Neutrophil (primary cell): ENCODE results near the gene ENO1.
"Not testable (repeated sequence)": the region's sequence is repeated elsewhere in the genome, so short reads cannot be mapped to it uniquely, and the experiment has no call there.

ENCODE experiments used
- H3K27ac ChIP-seq: fragments of 200-600 bp; sonication (generic); 2 replicates; pipeline ENCODE4 v1.5.1; 2016; ENCODE audit warnings: mild to moderate bottlenecking, moderate library complexity
- H3K27me3 ChIP-seq: fragments of 200-600 bp; sonication (generic); 2 replicates; pipeline ENCODE4 v1.6.0; 2016; ENCODE audit warnings: mild to moderate bottlenecking
- H3K36me3 ChIP-seq: fragments of 200-600 bp; sonication (generic); 2 replicates; pipeline ENCODE4 v1.5.1; 2017
- H3K4me1 ChIP-seq, 2 experiments: fragments of 200-600 bp in 1 of 2; sonication (generic) in 1 of 2; 1 replicate in 1 of 2; 2 replicates in 1 of 2; pipeline versions ENCODE4 v1.5.1 to v1.6.1; 2013 to 2016; ENCODE audit warnings: low read depth in 1 of 2, low read length in 1 of 2, mild to moderate bottlenecking in 1 of 2, moderate library complexity in 1 of 2; ENCODE audit not compliant: control insufficient read depth in 1 of 2, insufficient read depth in 1 of 2
- H3K4me3 ChIP-seq, 2 experiments: fragments of 200-600 bp in 1 of 2; sonication (generic) in 1 of 2; 1 replicate in 1 of 2; 2 replicates in 1 of 2; pipeline ENCODE4 v1.5.1; 2013 to 2016; ENCODE audit warnings: low read depth in 1 of 2, low read length in 1 of 2, mild to moderate bottlenecking in 1 of 2, moderate library complexity in 1 of 2
- H3K9me3 ChIP-seq: fragments of 200-600 bp; sonication (generic); 2 replicates; pipeline ENCODE4 v1.5.1; 2016
- CTCF ChIP-seq: fragments of 200-600 bp; sonication (generic); IDR thresholded peaks from 2 replicates; pipeline ENCODE4 v1.5.1; 2016; ENCODE audit warnings: antibody characterized with exemption

Gene ENO1

DNA sequence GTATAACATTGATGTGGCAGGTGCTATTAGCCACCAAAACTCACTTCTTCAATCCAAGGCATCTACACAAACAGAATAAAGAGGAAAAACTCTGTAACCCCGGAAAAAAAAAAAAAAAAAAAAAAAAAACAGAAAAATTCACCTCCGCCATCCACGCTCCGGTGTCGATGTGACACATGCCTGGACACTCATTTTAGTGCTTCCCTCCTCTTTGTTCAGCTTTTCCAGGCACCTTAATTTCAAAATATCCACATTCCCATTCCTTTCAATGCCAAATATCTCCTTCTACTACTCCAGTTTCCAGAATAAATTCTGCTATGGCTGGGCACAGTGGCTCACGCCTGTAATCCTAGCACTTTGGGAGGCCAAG lies 55.2 kb downstream of the ENO1 start:
- Histone ChIP-seq H3K4me3 (no peak overlapping the region), H3K9me3 (no peaks in the 10 kb centered on the region), H3K4me1 (peaks cover 7 to 11% of the 10 kb centered on the region in 2 experiments), H3K27ac (no peak overlapping the region), H3K36me3 (no peaks in the 10 kb centered on the region), H3K27me3 (no peaks in the 10 kb centered on the region)
- no peak for TF ChIP-seq CTCF

- H3K27me3 ChIP-seq = no peaks in the 10 kb centered on the region
- no peak overlapping the region for H3K27ac ChIP-seq
- H3K4me3 ChIP-seq = no peak overlapping the region
- H3K9me3 ChIP-seq = no peaks in the 10 kb centered on the region
- TF ChIP-seq CTCF = no peak
- H3K36me3 ChIP-seq = no peaks in the 10 kb centered on the region
- H3K4me1 ChIP-seq = peaks cover 11 to 15% of the 10 kb centered on the region in 2 experiments
These were observed 55.9 kb downstream of the ENO1 start for GRCh38 chr1:8822373-8823294.

- no peak for TF ChIP-seq CTCF
- Histone ChIP-seq H3K4me1 (peaks cover 23% of the 10 kb centered on the region in 2 experiments), H3K27ac (no peak overlapping the region), H3K27me3 (no peaks in the 10 kb centered on the region), H3K9me3 (no peaks in the 10 kb centered on the region), H3K4me3 (no peak overlapping the region), H3K36me3 (no peaks in the 10 kb centered on the region)
These were observed 57.4 kb downstream of the ENO1 start for GRCh38 chr1:8821084-8821483.

GRCh38 chr1:8818789-8819188 lies 59.7 kb downstream of the ENO1 start:
- H3K27me3 ChIP-seq = not testable (repeated sequence)

GRCh38 chr1:8818325-8818775 lies 60.1 kb downstream of the ENO1 start:
- Histone ChIP-seq H3K27me3 (no peaks in the 10 kb centered on the region), H3K4me3 (peak overlapping the region; percentile 85 to 87), H3K4me1 (peaks cover 23 to 28% of the 10 kb centered on the region in 2 experiments), H3K36me3 (no peaks in the 10 kb centered on the region), H3K27ac (peak overlapping the region; percentile 81), H3K9me3 (no peaks in the 10 kb centered on the region)
- TF ChIP-seq CTCF = no peak

More at GRCh38 chr1:8818789-8819188, 59.7 kb downstream of the ENO1 start:
- H3K4me3 ChIP-seq, H3K9me3 ChIP-seq, H3K27ac ChIP-seq, H3K36me3 ChIP-seq: not testable (repeated sequence)
- H3K4me1 ChIP-seq = peaks cover 23 to 28% of the 10 kb centered on the region in 2 experiments
